Activated CD4-positive, alpha-beta T cell treated with anti-CD3 and anti-CD28 coated beads for 36 hours (primary cell): Measurements from ENCODE around the gene KCNIP4. TPM values are rescaled to one million over a fixed set of nuclear protein-coding genes. Genes with fewer than 3 reads are reported as not detected.

Experiments
- ATAC-seq: fragments of 200-7000 bp; cut with Tn5 transposase; one replicate; pipeline ENCODE4 v1.10.0; 2021; ENCODE audit warnings: mild to moderate bottlenecking, moderate library complexity
- CTCF ChIA-PET: fragments of 350-600 bp; sonication (Branson Sonifier 250); formaldehyde crosslinking; loops from one replicate; lab custom pipeline; 2021; ENCODE audit warnings: antibody characterized with exemption; lab: Charles Lee
- POLR2A ChIA-PET: fragments of 350-600 bp; sonication (Branson Sonifier 250); formaldehyde crosslinking; loops from one replicate; lab custom pipeline; 2021; ENCODE audit warnings: antibody characterized with exemption, inconsistent platforms; lab: Charles Lee
- DNase-seq: peaks from one replicate; pipeline ENCODE4 v3.0.0-alpha.2; 2020
- H3K27ac Mint-ChIP-seq: one replicate; pipeline ENCODE4 v1.8.0; 2021; ENCODE audit warnings: mixed read lengths
- H3K27me3 Mint-ChIP-seq: one replicate; pipeline ENCODE4 v1.8.0; 2021; ENCODE audit warnings: mixed read lengths
- H3K36me3 Mint-ChIP-seq: one replicate; pipeline ENCODE4 v1.8.0; 2021; ENCODE audit warnings: low read depth, mixed read lengths
- H3K4me1 Mint-ChIP-seq: one replicate; pipeline ENCODE4 v1.8.0; 2021; ENCODE audit warnings: mixed read lengths
- H3K4me3 Mint-ChIP-seq: one replicate; pipeline ENCODE4 v1.8.0; 2021; ENCODE audit warnings: mild to moderate bottlenecking, moderate library complexity, mixed read lengths
- H3K9me3 Mint-ChIP-seq: one replicate; pipeline ENCODE4 v1.8.0; 2021; ENCODE audit warnings: low read depth, mixed read lengths
- intact Hi-C, 2 experiments: fragments of 100-400 bp; cut with DNase I in 1 of 2; cut with micrococcal nuclease in 1 of 2; formaldehyde crosslinking; loops; one replicate each; pipeline versions ENCODE4 v1.14.2 to v1.15.1; 2022 to 2024; cut with DNase I, micrococcal nuclease
- total RNA-seq, 2 experiments: library from RNA; stranded (reverse); gene quantifications; one replicate each; pipeline ENCODE4 v1.2.3, GENCODE V29; 2021

Gene KCNIP4
- total RNA-seq, 2 experiments from 2014 or later = not detected

GRCh38 chr4:20987191-20987590 lies 961.4 kb downstream of the KCNIP4 start:
- ATAC-seq = no peak
- ChIA-PET POLR2A (interaction anchor here (0.7 kb wide), 1 partner anchor 926 kb away, joined by 4 read pairs; no protein-coding TSS in a partner anchor), CTCF (no interaction called here)
- Mint-ChIP-seq H3K36me3 (no peaks in the 10 kb centered on the region), H3K9me3 (no peaks in the 10 kb centered on the region), H3K27me3 (no peaks in the 10 kb centered on the region), H3K4me3 (no peak overlapping the region), H3K4me1 (no peaks in the 10 kb centered on the region), H3K27ac (no peak overlapping the region)
- DNase-seq = no peak
- intact Hi-C loops = no loop called here

- no peaks in the 10 kb centered on the region for H3K36me3 Mint-ChIP-seq
- ATAC-seq = no peak
- CTCF ChIA-PET = no interaction called here
- H3K27me3 Mint-ChIP-seq = no peaks in the 10 kb centered on the region
- no peak overlapping the region for H3K27ac Mint-ChIP-seq
- no peak overlapping the region for H3K4me3 Mint-ChIP-seq
- peaks cover 2% of the 10 kb centered on the region for H3K9me3 Mint-ChIP-seq
- no peak for DNase-seq
- POLR2A ChIA-PET = no interaction called here
- intact Hi-C loops = no loop called here
- no peaks in the 10 kb centered on the region for H3K4me1 Mint-ChIP-seq
Observed at GRCh38 chr4:20984576-20984836, 964.1 kb downstream of the KCNIP4 start.

GRCh38 chr4:20983763-20984575 lies 964.6 kb downstream of the KCNIP4 start:
- ChIA-PET CTCF (no interaction called here), POLR2A (no interaction called here)
- no peak overlapping the region for H3K4me3 Mint-ChIP-seq
- DNase-seq (no peak), ATAC-seq (no peak)
- H3K27me3 Mint-ChIP-seq = no peaks in the 10 kb centered on the region
- H3K36me3 Mint-ChIP-seq = no peaks in the 10 kb centered on the region
- peaks cover 2% of the 10 kb centered on the region for H3K9me3 Mint-ChIP-seq
- no peak overlapping the region for H3K27ac Mint-ChIP-seq
- intact Hi-C loops = no loop called here
- H3K4me1 Mint-ChIP-seq = no peaks in the 10 kb centered on the region

- Mint-ChIP-seq H3K9me3 (peaks cover 2% of the 10 kb centered on the region), H3K4me3 (no peak overlapping the region), H3K27me3 (no peaks in the 10 kb centered on the region), H3K36me3 (no peaks in the 10 kb centered on the region), H3K27ac (no peak overlapping the region), H3K4me1 (no peaks in the 10 kb centered on the region)
- ATAC-seq = no peak
- DNase-seq = no peak
- intact Hi-C loops = no loop called here
- ChIA-PET CTCF (no interaction called here), POLR2A (no interaction called here)
Observed at GRCh38 chr4:20982544-20982943, 966.0 kb downstream of the KCNIP4 start.

- H3K4me1 Mint-ChIP-seq = no peaks in the 10 kb centered on the region
- intact Hi-C loops = no loop called here
- H3K27me3 Mint-ChIP-seq = no peaks in the 10 kb centered on the region
- ATAC-seq = no peak
- no peak overlapping the region for H3K4me3 Mint-ChIP-seq
- DNase-seq = no peak
- no peak overlapping the region for H3K27ac Mint-ChIP-seq
- H3K36me3 Mint-ChIP-seq = no peaks in the 10 kb centered on the region
- H3K9me3 Mint-ChIP-seq = no peaks in the 10 kb centered on the region
- POLR2A ChIA-PET = no interaction called here
- CTCF ChIA-PET = no interaction called here
Observed at GRCh38 chr4:20960291-20960690, 988.3 kb downstream of the KCNIP4 start.

GRCh38 chr4:20954541-20954940 lies 994.0 kb downstream of the KCNIP4 start:
- CTCF ChIA-PET = no interaction called here

GRCh38 chr4:20944961-20945360 lies 1003.6 kb downstream of the KCNIP4 start:
- Mint-ChIP-seq H3K36me3 (no peaks in the 10 kb centered on the region), H3K9me3 (peaks cover 5% of the 10 kb centered on the region), H3K4me3 (no peak overlapping the region), H3K27ac (no peak overlapping the region), H3K27me3 (no peaks in the 10 kb centered on the region), H3K4me1 (no peaks in the 10 kb centered on the region)
- ChIA-PET POLR2A (no interaction called here), CTCF (no interaction called here)
- ATAC-seq = no peak
- no peak for DNase-seq
- intact Hi-C loops = no loop called here

More at GRCh38 chr4:20954541-20954940, 994.0 kb downstream of the KCNIP4 start:
- Mint-ChIP-seq H3K27ac (no peak overlapping the region), H3K4me3 (no peak overlapping the region), H3K36me3 (no peaks in the 10 kb centered on the region), H3K27me3 (no peaks in the 10 kb centered on the region), H3K9me3 (no peaks in the 10 kb centered on the region), H3K4me1 (no peaks in the 10 kb centered on the region)
- no peak for DNase-seq
- POLR2A ChIA-PET = no interaction called here
- ATAC-seq = no peak
- intact Hi-C loops = no loop called here

- CTCF ChIA-PET = interaction anchor here (0.5 kb wide), 1 partner anchor 9 kb away, joined by 3 read pairs; no protein-coding TSS in a partner anchor
- Mint-ChIP-seq H3K36me3 (no peaks in the 10 kb centered on the region), H3K27me3 (no peaks in the 10 kb centered on the region), H3K9me3 (peaks cover 6% of the 10 kb centered on the region), H3K4me1 (no peaks in the 10 kb centered on the region), H3K4me3 (no peak overlapping the region), H3K27ac (no peak overlapping the region)
- ATAC-seq (no peak), DNase-seq (no peak)
- intact Hi-C loops = no loop called here
- POLR2A ChIA-PET = no interaction called here
Observed at GRCh38 chr4:20944451-20944850, 1004.1 kb downstream of the KCNIP4 start.

- Mint-ChIP-seq H3K4me3 (no peak overlapping the region), H3K4me1 (no peaks in the 10 kb centered on the region), H3K27me3 (no peaks in the 10 kb centered on the region), H3K36me3 (no peaks in the 10 kb centered on the region), H3K9me3 (peaks cover 2% of the 10 kb centered on the region), H3K27ac (no peak overlapping the region)
- DNase-seq (no peak), ATAC-seq (no peak)
- CTCF ChIA-PET = interaction anchor here (0.6 kb wide), 1 partner anchor 1887 kb away, joined by 5 read pairs; no protein-coding TSS in a partner anchor
- intact Hi-C loops = no loop called here
- POLR2A ChIA-PET = no interaction called here
Observed at GRCh38 chr4:20938204-20938603, 1010.4 kb downstream of the KCNIP4 start.

- POLR2A ChIA-PET = interaction anchor here (0.6 kb wide), 1 partner anchor 223 kb away, joined by 5 read pairs; no protein-coding TSS in a partner anchor
- intact Hi-C loops = no loop called here
- no peak for DNase-seq
- CTCF ChIA-PET = no interaction called here
- no peaks in the 10 kb centered on the region for H3K36me3 Mint-ChIP-seq
- H3K4me1 Mint-ChIP-seq = no peaks in the 10 kb centered on the region
- H3K9me3 Mint-ChIP-seq = peaks cover 7% of the 10 kb centered on the region
- no peak for ATAC-seq
- no peaks in the 10 kb centered on the region for H3K27me3 Mint-ChIP-seq
- no peak overlapping the region for H3K27ac Mint-ChIP-seq
- no peak overlapping the region for H3K4me3 Mint-ChIP-seq
Observed at GRCh38 chr4:20926529-20926928, 1022.0 kb downstream of the KCNIP4 start.

- Mint-ChIP-seq H3K36me3 (no peaks in the 10 kb centered on the region), H3K4me1 (no peaks in the 10 kb centered on the region), H3K4me3 (no peak overlapping the region), H3K9me3 (peaks cover 10% of the 10 kb centered on the region), H3K27me3 (no peaks in the 10 kb centered on the region), H3K27ac (no peak overlapping the region)
- CTCF ChIA-PET = no interaction called here
- ATAC-seq (no peak), DNase-seq (no peak)
- intact Hi-C loops = no loop called here
- POLR2A ChIA-PET = no interaction called here
Observed at GRCh38 chr4:20925176-20925575, 1023.4 kb downstream of the KCNIP4 start.

GRCh38 chr4:20922962-20923361 lies 1025.6 kb downstream of the KCNIP4 start:
- no peaks in the 10 kb centered on the region for H3K27me3 Mint-ChIP-seq
- intact Hi-C loops = no loop called here
- POLR2A ChIA-PET = no interaction called here
- no peaks in the 10 kb centered on the region for H3K4me1 Mint-ChIP-seq
- no peaks in the 10 kb centered on the region for H3K36me3 Mint-ChIP-seq
- CTCF ChIA-PET = no interaction called here
- peaks cover 10% of the 10 kb centered on the region for H3K9me3 Mint-ChIP-seq
- H3K4me3 Mint-ChIP-seq = no peak overlapping the region
- no peak overlapping the region for H3K27ac Mint-ChIP-seq
- DNase-seq = no peak
- no peak for ATAC-seq
